Lower lobe of right lung (tissue), 2 donors: ENCODE results near the gene KRTAP5-10. TPM values are rescaled to one million over a fixed set of nuclear protein-coding genes. Genes with fewer than 3 reads are reported as not detected.
"Not testable (repeated sequence)": the region's sequence is repeated elsewhere in the genome, so short reads cannot be mapped to it uniquely, and the experiment has no call there.

ENCODE experiments used
- ATAC-seq, 2 donors: fragments of 200-7000 bp; cut with Tn5 transposase; one replicate each; pipeline ENCODE4 v1.9.1; 2020 to 2022; ENCODE audit warnings: mild to moderate bottlenecking in 2 of 2, moderate library complexity in 2 of 2
- DNase-seq: peaks from one replicate; pipeline ENCODE4 v3.0.0-alpha.2; 2020
- H3K27ac ChIP-seq: fragments of 200-600 bp; one replicate; pipeline ENCODE4 v1.8.0; 2022
- H3K27me3 ChIP-seq: fragments of 200-600 bp; one replicate; pipeline ENCODE4 v1.8.0; 2022; ENCODE audit warnings: low read depth
- H3K36me3 ChIP-seq: fragments of 200-600 bp; one replicate; pipeline ENCODE4 v1.8.0; 2022; ENCODE audit warnings: mild to moderate bottlenecking
- H3K4me1 ChIP-seq: fragments of 200-600 bp; one replicate; pipeline ENCODE4 v1.8.0; 2022
- H3K4me3 ChIP-seq: fragments of 200-600 bp; one replicate; pipeline ENCODE4 v1.8.0; 2022; ENCODE audit warnings: mild to moderate bottlenecking
- H3K9me3 ChIP-seq: fragments of 200-600 bp; one replicate; pipeline ENCODE4 v1.8.0; 2022
- CTCF ChIP-seq: fragments of 200-600 bp; IDR thresholded peaks from one replicate; pipeline ENCODE4 v1.8.0; 2022; ENCODE audit warnings: antibody characterized with exemption, mild to moderate bottlenecking
- intact Hi-C: fragments of 100-400 bp; cut with DNase I; formaldehyde crosslinking; loops from one replicate; pipeline ENCODE4 v1.11.0; 2022
- long read RNA-seq: library from polyadenylated mRNA; unstranded; transcript quantifications from one replicate; pipeline ENCODE4 v2.0.0, GENCODE V29; 2021
- total RNA-seq: library from RNA; stranded (reverse); fragmentation: NEBNext Ultra II Directional; extraction: Animal tissue kit (Norgen Biotek cat#: 25700); gene quantifications from one replicate; pipeline ENCODE4 v1.2.1, GENCODE V29; 2021
- donor health status: DM: no; HTN: yes; CAD: no; lungs with severe emphysema.

Gene KRTAP5-10
- total RNA-seq: not detected
- long read RNA-seq: 0 reads

- DNase-seq: no peak
- H3K4me3 ChIP-seq: no peak within 1 kb of the TSS
- TF ChIP-seq CTCF: no peak
Measured at GRCh38 chr11:71565263-71565662, at the start of gene KRTAP5-10. KRTAP5-10 (plus strand) TSS chr11:71565563; CDS start chr11:71565588, 25 bp downstream.

GRCh38 chr11:71518506-71519471, 46.6 kb upstream of the KRTAP5-10 start:
- no peak for TF ChIP-seq CTCF
- no peak for DNase-seq

More at GRCh38 chr11:71565263-71565662, at the start of gene KRTAP5-10:
- Histone ChIP-seq H3K36me3 (no peaks in the 10 kb centered on the region), H3K27ac (no peak within 1 kb of the TSS), H3K9me3 (no peaks in the 10 kb centered on the region), H3K27me3 (no peaks in the 10 kb centered on the region), H3K4me1 (no peaks in the 10 kb centered on the region)
- ATAC-seq: no peak
- intact Hi-C loops: no loop called here

GRCh38 chr11:71519546-71519945, 45.8 kb upstream of the KRTAP5-10 start:
- no peaks in the 10 kb centered on the region for H3K9me3 ChIP-seq
- no peak overlapping the region for H3K27ac ChIP-seq
- intact Hi-C loops: no loop called here
- H3K36me3 ChIP-seq: no peaks in the 10 kb centered on the region
- DNase-seq (no peak), ATAC-seq (no peak)
- no peak overlapping the region for H3K4me3 ChIP-seq
- TF ChIP-seq CTCF: no peak
- H3K4me1 ChIP-seq: no peaks in the 10 kb centered on the region
- H3K27me3 ChIP-seq: no peaks in the 10 kb centered on the region

More at GRCh38 chr11:71518506-71519471, 46.6 kb upstream of the KRTAP5-10 start:
- H3K27ac ChIP-seq: no peak overlapping the region
- no peaks in the 10 kb centered on the region for H3K36me3 ChIP-seq
- no peak overlapping the region for H3K4me3 ChIP-seq
- H3K9me3 ChIP-seq: no peaks in the 10 kb centered on the region
- peak in 1 of 2 donors; percentile 13 for ATAC-seq
- intact Hi-C loops: no loop called here
- no peaks in the 10 kb centered on the region for H3K4me1 ChIP-seq
- H3K27me3 ChIP-seq: no peaks in the 10 kb centered on the region

GRCh38 chr11:71525188-71525937, 40.0 kb upstream of the KRTAP5-10 start:
- intact Hi-C loops: no loop called here
- H3K9me3 ChIP-seq: no peaks in the 10 kb centered on the region
- H3K36me3 ChIP-seq: no peaks in the 10 kb centered on the region
- H3K27ac ChIP-seq: no peak overlapping the region
- no peak overlapping the region for H3K4me3 ChIP-seq
- no peak for TF ChIP-seq CTCF
- DNase-seq: no peak
- H3K27me3 ChIP-seq: no peaks in the 10 kb centered on the region
- ATAC-seq: no peak
- H3K4me1 ChIP-seq: no peaks in the 10 kb centered on the region

- no peak overlapping the region for H3K4me3 ChIP-seq
- no peak for ATAC-seq
- H3K27ac ChIP-seq: no peak overlapping the region
- no peak for TF ChIP-seq CTCF
- intact Hi-C loops: no loop called here
- DNase-seq: no peak
- no peaks in the 10 kb centered on the region for H3K9me3 ChIP-seq
- no peaks in the 10 kb centered on the region for H3K27me3 ChIP-seq
- H3K36me3 ChIP-seq: no peaks in the 10 kb centered on the region
- H3K4me1 ChIP-seq: no peaks in the 10 kb centered on the region
Measured at GRCh38 chr11:71525938-71526495, 39.3 kb upstream of the KRTAP5-10 start.

- H3K36me3 ChIP-seq, H3K4me3 ChIP-seq, H3K27ac ChIP-seq, ATAC-seq, H3K27me3 ChIP-seq, H3K4me1 ChIP-seq, H3K9me3 ChIP-seq, DNase-seq, intact Hi-C loops: not testable (repeated sequence)
Measured at GRCh38 chr11:71526796-71527575, 38.4 kb upstream of the KRTAP5-10 start, which contains the start of gene KRTAP5-7. KRTAP5-7 (plus strand) TSS chr11:71527267; CDS start chr11:71527301, 34 bp downstream.
